ENCODE data around the gene PI4K2B. TPM values are rescaled to one million over a fixed set of nuclear protein-coding genes. Genes with fewer than 3 reads are reported as not detected.
A peak's percentile ranks its signal among the peaks of the same experiment; 100 is the strongest.

Gene PI4K2B
- total and polyA plus RNA-seq, 4 donors: 11.9 to 42.5 (median 17.4) TPM

- no peak for TF ChIP-seq CTCF (IDR thresholded peaks at IDR 0.05; ENCODE audit: control extremely low read depth, extremely low read depth)
- ATAC-seq (ENCODE audit: insufficient read depth, low FRiP score) (no peak), DNase-seq (no peak)
- Histone ChIP-seq H3K9ac (ENCODE audit: insufficient read depth in 1 of 2, low read length in 2 of 2) (no peak overlapping the region), H3K27ac (ENCODE audit: low read depth in 1 of 2, low read length in 1 of 2) (no peak overlapping the region), H3K27me3 (ENCODE audit: control insufficient read depth in 3 of 3, insufficient read depth in 3 of 3, low read length in 2 of 3) (no peaks in the 10 kb centered on the region), H3K36me3 (ENCODE audit: control insufficient read depth in 4 of 4, insufficient read depth in 4 of 4, low read length in 4 of 4) (peaks cover 0 to 7% (median 0%) of the 10 kb centered on the region in 4 donors), H3K9me3 (ENCODE audit: control insufficient read depth in 4 of 4, insufficient read depth in 3 of 4, low read length in 3 of 4) (no peaks in the 10 kb centered on the region), H3K4me1 (ENCODE audit: control insufficient read depth in 5 of 5, insufficient read depth in 5 of 5, low read length in 5 of 5) (peaks cover 0 to 8% (median 6%) of the 10 kb centered on the region in 5 donors), H3K4me3 (no peak overlapping the region)
- 79 to 82% methylated on average over 4 of the region's 4 CpGs for WGBS, 2 donors
Observed at GRCh38 chr4:25310066-25310802, 76.4 kb downstream of the PI4K2B start.

GRCh38 chr4:25310803-25311166 is 77.0 kb downstream of the PI4K2B start:
- no peak for ATAC-seq (ENCODE audit: insufficient read depth, low FRiP score)
- no peak for DNase-seq
- no peak overlapping the region for H3K27ac ChIP-seq (ENCODE audit: low read depth in 1 of 2, low read length in 1 of 2)
- WGBS, 2 donors: 53 to 74% methylated on average over 1 of the region's 1 CpG
- peaks cover 0 to 8% (median 6%) of the 10 kb centered on the region in 5 donors for H3K4me1 ChIP-seq (ENCODE audit: control insufficient read depth in 5 of 5, insufficient read depth in 5 of 5, low read length in 5 of 5)
- no peak for TF ChIP-seq CTCF (IDR thresholded peaks at IDR 0.05; ENCODE audit: control extremely low read depth, extremely low read depth)
- H3K9ac ChIP-seq (ENCODE audit: insufficient read depth in 1 of 2, low read length in 2 of 2): no peak overlapping the region
- H3K27me3 ChIP-seq (ENCODE audit: control insufficient read depth in 3 of 3, insufficient read depth in 3 of 3, low read length in 2 of 3): no peaks in the 10 kb centered on the region
- H3K36me3 ChIP-seq (ENCODE audit: control insufficient read depth in 4 of 4, insufficient read depth in 4 of 4, low read length in 4 of 4): peaks cover 0 to 13% (median 2%) of the 10 kb centered on the region in 4 donors
- H3K9me3 ChIP-seq (ENCODE audit: control insufficient read depth in 4 of 4, insufficient read depth in 3 of 4, low read length in 3 of 4): no peaks in the 10 kb centered on the region
- no peak overlapping the region for H3K4me3 ChIP-seq

GRCh38 chr4:25312496-25313200 is 78.8 kb downstream of the PI4K2B start, which contains the start of gene ZCCHC4:
Gene ZCCHC4 (plus strand): TSS chr4:25312774. CDS start chr4:25312810, 36 bp downstream.
- Histone ChIP-seq H3K4me3 (peak within 1 kb of the TSS; percentile 98), H3K9ac (ENCODE audit: insufficient read depth in 1 of 2, low read length in 2 of 2) (peak within 1 kb of the TSS in 1 of 2 donors; percentile 84), H3K27me3 (ENCODE audit: control insufficient read depth in 3 of 3, insufficient read depth in 3 of 3, low read length in 2 of 3) (no peaks in the 10 kb centered on the region), H3K9me3 (ENCODE audit: control insufficient read depth in 4 of 4, insufficient read depth in 3 of 4, low read length in 3 of 4) (no peaks in the 10 kb centered on the region), H3K36me3 (ENCODE audit: control insufficient read depth in 4 of 4, insufficient read depth in 4 of 4, low read length in 4 of 4) (peaks cover 0 to 20% (median 3%) of the 10 kb centered on the region in 4 donors), H3K27ac (ENCODE audit: low read depth in 1 of 2, low read length in 1 of 2) (peak within 1 kb of the TSS; percentile 82 to 97), H3K4me1 (ENCODE audit: control insufficient read depth in 5 of 5, insufficient read depth in 5 of 5, low read length in 5 of 5) (peaks cover 0 to 8% (median 6%) of the 10 kb centered on the region in 5 donors)
- 0 to 1% methylated on average over 40 of the region's 40 CpGs for WGBS, 2 donors
- DNase-seq: peak; percentile 91 to 93 (median 93)
- ATAC-seq (ENCODE audit: insufficient read depth, low FRiP score): peak; percentile 100
- peak; percentile 95 for TF ChIP-seq CTCF (IDR thresholded peaks at IDR 0.05; ENCODE audit: control extremely low read depth, extremely low read depth)

Data from lung (tissue), 12 donors.